ENCODE data around the gene PEX3.
A peak's percentile ranks its signal among the peaks of the same experiment; 100 is the strongest.

Gene PEX3

GRCh38 chr6:143531720-143532499 lies 81.3 kb downstream of the PEX3 start:
- no peak overlapping the region for H3K4me3 ChIP-seq (ENCODE audit: low read depth, low read length)
- TF ChIP-seq CTCF (IDR thresholded peaks at IDR 0.05; ENCODE audit: low read depth, low read length), result no peak
- no peak overlapping the region for H3K27ac ChIP-seq
- H3K27me3 ChIP-seq (ENCODE audit: insufficient read depth, low read depth, severe bottlenecking), result no peaks in the 10 kb centered on the region
- no peak for DNase-seq
- no peaks in the 10 kb centered on the region for H3K9me3 ChIP-seq (ENCODE audit: severe bottlenecking)
- H3K36me3 ChIP-seq, result no peaks in the 10 kb centered on the region

- Histone ChIP-seq H3K36me3 (no peaks in the 10 kb centered on the region), H3K27ac (no peak overlapping the region), H3K27me3 (ENCODE audit: insufficient read depth, low read depth, severe bottlenecking) (peaks cover 6% of the 10 kb centered on the region), H3K4me3 (ENCODE audit: low read depth, low read length) (no peak overlapping the region), H3K9me3 (ENCODE audit: severe bottlenecking) (no peaks in the 10 kb centered on the region)
- DNase-seq, result no peak
- no peak for TF ChIP-seq CTCF (IDR thresholded peaks at IDR 0.05; ENCODE audit: low read depth, low read length)
Measured at GRCh38 chr6:143535189-143535614, 84.6 kb downstream of the PEX3 start.

- TF ChIP-seq CTCF (IDR thresholded peaks at IDR 0.05; ENCODE audit: low read depth, low read length), result no peak
- peak overlapping the region; percentile 43 for H3K4me3 ChIP-seq (ENCODE audit: low read depth, low read length)
- H3K9me3 ChIP-seq (ENCODE audit: severe bottlenecking), result no peaks in the 10 kb centered on the region
- H3K27me3 ChIP-seq (ENCODE audit: insufficient read depth, low read depth, severe bottlenecking), result peaks cover 6% of the 10 kb centered on the region
- peak; percentile 40 for DNase-seq
- no peaks in the 10 kb centered on the region for H3K36me3 ChIP-seq
- H3K27ac ChIP-seq, result peak overlapping the region; percentile 45; the same call in 1 of the 2 replicates
Measured at GRCh38 chr6:143536461-143536865, 85.9 kb downstream of the PEX3 start.

- H3K36me3 ChIP-seq, result no peaks in the 10 kb centered on the region
- peak; percentile 56 for TF ChIP-seq CTCF (IDR thresholded peaks at IDR 0.05; ENCODE audit: low read depth, low read length)
- H3K27ac ChIP-seq, result no peak overlapping the region; the same call in 1 of the 2 replicates
- peak; percentile 63 for DNase-seq
- peak overlapping the region; percentile 43 for H3K4me3 ChIP-seq (ENCODE audit: low read depth, low read length)
- H3K27me3 ChIP-seq (ENCODE audit: insufficient read depth, low read depth, severe bottlenecking), result peaks cover 6% of the 10 kb centered on the region
- H3K9me3 ChIP-seq (ENCODE audit: severe bottlenecking), result no peaks in the 10 kb centered on the region
Measured at GRCh38 chr6:143536866-143537691, 86.5 kb downstream of the PEX3 start.

GRCh38 chr6:143538374-143538773 lies 87.8 kb downstream of the PEX3 start:
- Histone ChIP-seq H3K9me3 (ENCODE audit: severe bottlenecking) (no peaks in the 10 kb centered on the region), H3K27ac (no peak overlapping the region), H3K36me3 (no peaks in the 10 kb centered on the region), H3K27me3 (ENCODE audit: insufficient read depth, low read depth, severe bottlenecking) (peaks cover 6% of the 10 kb centered on the region), H3K4me3 (ENCODE audit: low read depth, low read length) (no peak overlapping the region)
- no peak for DNase-seq
- TF ChIP-seq CTCF (IDR thresholded peaks at IDR 0.05; ENCODE audit: low read depth, low read length), result no peak
